GM23248 (cell line): ENCODE data around the gene DPYD. TPM values are rescaled to one million over a fixed set of nuclear protein-coding genes. Genes with fewer than 3 reads are reported as not detected.
A peak's percentile ranks its signal among the peaks of the same experiment; 100 is the strongest.

ENCODE experiments used
- DNase-seq: peaks from one replicate; pipeline ENCODE4 v3.0.0-alpha.2; 2015
- H2AFZ ChIP-seq: fragments of 200-600 bp; sonication (generic); 2 replicates; pipeline ENCODE4 v1.6.1; 2016; ENCODE audit warnings: antibody characterized with exemption
- H3F3A ChIP-seq: fragments of 200-600 bp; sonication (generic); 2 replicates; pipeline ENCODE4 v1.6.1; 2016; ENCODE audit warnings: mild to moderate bottlenecking, antibody characterized with exemption, mixed run types; ENCODE audit not compliant: insufficient read depth
- H3K27ac ChIP-seq: fragments of 200-600 bp; sonication (generic); 2 replicates; pipeline ENCODE4 v1.5.1; 2016; ENCODE audit warnings: mild to moderate bottlenecking
- H3K27me3 ChIP-seq: fragments of 200-600 bp; sonication (generic); replicated peaks from 2 replicates; pipeline ENCODE4 v1.6.1; 2016; ENCODE audit warnings: mild to moderate bottlenecking; ENCODE audit not compliant: insufficient read depth
- H3K36me3 ChIP-seq: fragments of 200-600 bp; sonication (generic); 2 replicates; pipeline ENCODE4 v1.6.1; 2016; ENCODE audit warnings: low read depth, mild to moderate bottlenecking
- H3K4me1 ChIP-seq: fragments of 200-600 bp; sonication (generic); 2 replicates; pipeline ENCODE4 v1.6.1; 2016; ENCODE audit warnings: mild to moderate bottlenecking; ENCODE audit not compliant: insufficient read depth
- H3K4me2 ChIP-seq: fragments of 200-600 bp; sonication (generic); one replicate; pipeline ENCODE4 v1.6.1; 2016; ENCODE audit warnings: mild to moderate bottlenecking; ENCODE audit not compliant: unreplicated experiment
- H3K4me3 ChIP-seq: fragments of 200-600 bp; sonication (generic); 2 replicates; pipeline ENCODE4 v1.5.1; 2016; ENCODE audit warnings: mild to moderate bottlenecking
- H3K79me2 ChIP-seq: fragments of 200-600 bp; sonication (generic); 2 replicates; pipeline ENCODE4 v1.6.1; 2016; ENCODE audit warnings: mild to moderate bottlenecking; ENCODE audit not compliant: insufficient read depth
- H3K9ac ChIP-seq: fragments of 200-600 bp; sonication (generic); 2 replicates; pipeline ENCODE4 v1.6.1; 2016; ENCODE audit warnings: mild to moderate bottlenecking
- H3K9me2 ChIP-seq: fragments of 200-600 bp; sonication (generic); 2 replicates; pipeline ENCODE4 v1.6.1; 2016; ENCODE audit warnings: mixed run types, mild to moderate bottlenecking, moderate library complexity; ENCODE audit not compliant: insufficient read depth
- H3K9me3 ChIP-seq: fragments of 200-600 bp; sonication (generic); one replicate; pipeline ENCODE4 v1.6.1; 2017; ENCODE audit warnings: low read depth
- H4K20me1 ChIP-seq: fragments of 200-600 bp; sonication (generic); 2 replicates; pipeline ENCODE4 v1.6.0; 2016; ENCODE audit not compliant: insufficient read depth
- EZH2 ChIP-seq: fragments of 200-600 bp; sonication (generic); IDR thresholded peaks from 2 replicates; pipeline ENCODE4 v1.6.1; 2018; ENCODE audit warnings: antibody characterized with exemption, mild to moderate bottlenecking; ENCODE audit not compliant: insufficient read depth, poor library complexity, severe bottlenecking
- EZH2phosphoT487 ChIP-seq: fragments of 200-600 bp; sonication (generic); IDR thresholded peaks from 2 replicates; pipeline ENCODE4 v1.6.1; 2018; ENCODE audit warnings: antibody characterized with exemption, moderate library complexity, mild to moderate bottlenecking, low read depth; ENCODE audit not compliant: insufficient read depth
- WGBS, 2 experiments: methylation state at CpG; one replicate each; pipeline ENCODE4 v1.1.6; 2015 to 2017; ENCODE audit warnings: low lambda C conversion rate in 2 of 2, low coverage in 1 of 2; ENCODE audit errors: missing lambda C conversion rate in 2 of 2; 5-methylcytosine and 5-hydroxymethylcytosine counted together
- in situ Hi-C: fragments of 300-500 bp; cut with MboI; formaldehyde crosslinking; loops from 2 replicates; pipeline ENCODE4 v1.15.0; 2020
- polyA plus RNA-seq: library from polyadenylated mRNA; unstranded; fragments of >200 nt; fragmentation: Nextera tagmentation; extraction: Ambion mirVana; gene quantifications from 2 replicates; pipeline ENCODE4 v1.2.1, GENCODE V29; 2016
- total RNA-seq: library from RNA; depleted of rRNA; stranded (reverse); fragments of >200 nt; shearing (Covaris generic); gene quantifications from 2 replicates; pipeline ENCODE4 v1.2.3, GENCODE V29; 2014

The DPYD gene
- total and polyA plus RNA-seq, 2 experiments from 2014 or later = 38.4 to 70.7 TPM

DNA sequence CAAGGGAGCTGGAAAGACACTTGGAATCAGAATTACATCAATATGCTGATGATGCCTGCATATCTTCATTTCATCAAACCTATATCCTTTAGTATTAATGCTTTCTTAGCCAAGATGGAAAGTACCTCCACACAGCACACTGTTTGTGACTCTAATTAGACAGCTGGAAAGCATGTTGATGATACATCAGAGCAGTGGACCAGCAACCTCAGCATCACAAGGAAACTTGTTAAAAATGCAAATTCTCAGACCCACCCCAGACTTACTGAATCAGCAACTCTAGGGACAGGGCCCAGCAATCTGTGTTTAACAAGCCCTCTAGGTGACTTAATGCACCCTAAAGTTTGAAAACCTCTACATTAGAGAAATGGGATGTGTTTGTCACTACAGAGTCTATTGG, 332.1 kb downstream of the DPYD start:
- Histone ChIP-seq H4K20me1 (no peaks in the 10 kb centered on the region), H3F3A (no peaks in the 10 kb centered on the region), H2AFZ (no peak overlapping the region), H3K36me3 (peaks cover 27% of the 10 kb centered on the region; the same call in 1 of the 2 replicates), H3K4me1 (no peaks in the 10 kb centered on the region), H3K27me3 (no peaks in the 10 kb centered on the region), H3K27ac (no peak overlapping the region), H3K9me3 (no peaks in the 10 kb centered on the region), H3K4me2 (no peak overlapping the region), H3K79me2 (no peaks in the 10 kb centered on the region), H3K9ac (no peak overlapping the region), H3K9me2 (no peaks in the 10 kb centered on the region), H3K4me3 (no peak overlapping the region)
- in situ Hi-C loops = no loop called here
- TF ChIP-seq EZH2 (no peak), EZH2phosphoT487 (no peak)
- DNase-seq = no peak

DNA sequence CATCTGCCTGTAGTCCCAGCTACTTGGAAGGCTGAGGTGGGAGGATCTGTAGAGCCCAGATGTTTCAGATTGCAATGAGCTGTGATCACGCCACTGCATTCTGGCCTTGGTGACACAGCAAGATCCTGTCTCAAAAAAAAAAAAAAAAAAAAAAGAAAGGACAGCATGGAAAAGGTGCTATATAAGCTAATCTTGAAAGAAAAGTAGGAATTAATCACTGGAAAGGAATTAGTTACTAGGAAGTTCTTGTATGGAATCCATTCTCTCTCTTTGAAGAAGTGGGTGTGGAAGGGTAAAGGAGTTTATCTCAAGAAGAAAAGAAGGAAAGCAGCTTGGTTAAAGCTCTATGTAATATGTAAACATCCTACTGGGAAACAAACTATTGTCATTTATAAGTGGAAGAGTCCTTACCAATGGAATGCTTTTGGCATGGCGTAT, 339.2 kb downstream of the DPYD start:
- Histone ChIP-seq H2AFZ (0 out of 2 replicates have a peak overlapping the region, but pooled peaks have one; percentile 1), H3K27ac (peak overlapping the region; percentile 29), H3K79me2 (no peaks in the 10 kb centered on the region), H3K4me3 (no peak overlapping the region), H3K9me2 (no peaks in the 10 kb centered on the region), H3K9ac (no peak overlapping the region), H3K27me3 (no peaks in the 10 kb centered on the region), H3F3A (peaks cover 5% of the 10 kb centered on the region; the same call in 1 of the 2 replicates), H3K36me3 (no peaks in the 10 kb centered on the region), H3K4me2 (no peak overlapping the region), H4K20me1 (no peaks in the 10 kb centered on the region), H3K4me1 (peaks cover 12% of the 10 kb centered on the region; the same call in 1 of the 2 replicates), H3K9me3 (no peaks in the 10 kb centered on the region)
- TF ChIP-seq EZH2phosphoT487 (no peak), EZH2 (no peak)
- WGBS, 2 experiments = 80 to 82% methylated on average over 2 of the region's 2 CpGs
- DNase-seq = peak; percentile 61
- in situ Hi-C loops = no loop called here

DNA sequence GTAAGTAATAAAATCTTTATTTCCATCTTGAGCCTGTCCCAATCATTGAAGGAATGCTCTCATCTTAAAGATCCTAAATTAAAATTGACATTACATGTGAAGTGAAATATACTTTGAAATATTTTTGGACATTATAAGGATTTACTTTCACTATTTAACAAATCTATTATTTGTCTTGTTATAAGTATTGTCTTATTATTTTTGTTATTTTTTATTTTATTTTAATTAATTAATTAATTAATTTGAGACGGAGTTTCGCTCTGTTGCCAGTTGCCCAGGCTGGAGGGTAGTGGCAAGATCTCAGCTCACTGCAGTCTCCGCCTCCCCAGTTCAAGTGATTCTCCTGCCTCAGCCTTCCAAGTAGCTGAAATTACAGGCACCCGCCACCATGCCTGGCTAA, 343.2 kb downstream of the DPYD start:
- Histone ChIP-seq H3K9ac (no peak overlapping the region), H3K27ac (no peak overlapping the region), H3K9me3 (no peaks in the 10 kb centered on the region), H3K4me3 (no peak overlapping the region), H2AFZ (no peak overlapping the region), H3K27me3 (no peaks in the 10 kb centered on the region), H4K20me1 (no peaks in the 10 kb centered on the region), H3K36me3 (peaks cover 6% of the 10 kb centered on the region; the same call in 1 of the 2 replicates), H3K79me2 (no peaks in the 10 kb centered on the region), H3K4me1 (peaks cover 24% of the 10 kb centered on the region), H3K4me2 (no peak overlapping the region), H3F3A (peaks cover 13% of the 10 kb centered on the region), H3K9me2 (no peaks in the 10 kb centered on the region)
- no peak for DNase-seq
- in situ Hi-C loops = no loop called here
- TF ChIP-seq EZH2 = no peak
- no peak for TF ChIP-seq EZH2phosphoT487
- 96 to 99% methylated on average over 4 of the region's 4 CpGs for WGBS, 2 experiments

DNA sequence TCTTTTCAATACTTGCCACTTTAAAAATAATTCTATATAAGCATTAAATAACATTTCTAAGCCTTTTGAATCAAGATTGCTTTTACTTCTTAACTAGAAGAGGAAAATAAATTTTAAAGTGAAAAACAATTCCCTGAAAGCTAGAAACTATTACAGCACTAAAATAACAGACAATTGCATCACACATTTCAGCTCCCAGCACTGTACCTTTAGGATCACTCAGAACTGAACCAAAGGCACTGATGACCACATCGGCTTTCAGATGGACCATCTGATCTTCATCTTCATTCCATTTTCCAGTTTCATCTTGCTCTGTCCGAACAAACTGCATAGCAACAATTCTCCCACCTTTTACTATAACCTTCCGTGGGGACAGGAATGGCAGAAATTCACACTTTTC, 347.3 kb downstream of the DPYD start:
- in situ Hi-C loops = no loop called here
- Histone ChIP-seq H3K27me3 (no peaks in the 10 kb centered on the region), H3K9me2 (no peaks in the 10 kb centered on the region), H3K9ac (no peak overlapping the region), H3K4me2 (no peak overlapping the region), H2AFZ (no peak overlapping the region), H3K79me2 (no peaks in the 10 kb centered on the region), H3F3A (peaks cover 7% of the 10 kb centered on the region), H3K4me3 (no peak overlapping the region), H3K36me3 (peaks cover 15% of the 10 kb centered on the region; the same call in 1 of the 2 replicates), H3K4me1 (peaks cover 21% of the 10 kb centered on the region), H3K9me3 (no peaks in the 10 kb centered on the region), H3K27ac (no peak overlapping the region), H4K20me1 (no peaks in the 10 kb centered on the region)
- DNase-seq = peak; percentile 6
- 97 to 98% methylated on average over 3 of the region's 3 CpGs for WGBS, 2 experiments
- no peak for TF ChIP-seq EZH2phosphoT487
- no peak for TF ChIP-seq EZH2

DNA sequence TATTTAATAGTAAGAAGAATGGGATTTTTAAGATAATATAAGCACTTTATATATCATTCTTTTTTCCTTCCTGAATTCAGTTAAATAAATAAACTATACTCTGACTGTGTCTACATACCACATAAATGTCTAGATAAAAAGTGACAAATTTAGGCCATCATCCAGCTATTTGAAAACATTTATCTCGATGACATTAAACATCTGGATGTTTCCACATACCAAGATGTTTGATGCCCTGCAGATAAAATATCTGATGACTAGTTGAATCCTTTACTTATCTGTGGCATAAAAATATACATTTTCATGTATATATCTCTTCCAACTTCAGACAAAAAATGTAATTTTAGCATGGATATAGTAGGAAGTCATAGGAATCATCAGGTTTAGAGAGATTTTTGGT, 348.3 kb downstream of the DPYD start:
- Histone ChIP-seq H3K79me2 (no peaks in the 10 kb centered on the region), H3K36me3 (peaks cover 16% of the 10 kb centered on the region; the same call in 1 of the 2 replicates), H3F3A (peaks cover 7% of the 10 kb centered on the region), H3K27ac (no peak overlapping the region), H4K20me1 (no peaks in the 10 kb centered on the region), H2AFZ (no peak overlapping the region), H3K4me2 (no peak overlapping the region), H3K4me3 (no peak overlapping the region), H3K9me3 (no peaks in the 10 kb centered on the region), H3K4me1 (peaks cover 21% of the 10 kb centered on the region), H3K27me3 (no peaks in the 10 kb centered on the region), H3K9me2 (no peaks in the 10 kb centered on the region), H3K9ac (no peak overlapping the region)
- TF ChIP-seq EZH2 = no peak
- no peak for DNase-seq
- in situ Hi-C loops = no loop called here
- 80 to 84% methylated on average over 1 of the region's 1 CpG for WGBS, 2 experiments
